Spinal cord (tissue), 10 donors: Measurements from ENCODE around the gene TNFRSF1B. TPM values are rescaled to one million over a fixed set of nuclear protein-coding genes. Genes with fewer than 3 reads are reported as not detected.
A peak's percentile ranks its signal among the peaks of the same experiment; 100 is the strongest.

Experiments
- DNase-seq, 6 donors: peaks; one replicate each; pipeline versions ENCODE4 v3.0.0 to v3.0.0-alpha.2; 2013 to 2015; ENCODE audit warnings: low spot score in 6 of 6, low read depth in 4 of 6
- H3K27ac ChIP-seq: one replicate; pipeline ENCODE4 v1.5.1; 2013; ENCODE audit warnings: low read depth, low read length, control low read depth
- H3K27me3 ChIP-seq: one replicate; pipeline ENCODE4 v1.6.1; 2013; ENCODE audit warnings: low read length; ENCODE audit not compliant: control insufficient read depth, insufficient read depth
- H3K36me3 ChIP-seq: one replicate; pipeline ENCODE4 v1.6.1; 2013; ENCODE audit warnings: low read length; ENCODE audit not compliant: control insufficient read depth, insufficient read depth
- H3K4me1 ChIP-seq: one replicate; pipeline ENCODE4 v1.6.1; 2013; ENCODE audit warnings: low read length; ENCODE audit not compliant: control insufficient read depth, insufficient read depth
- H3K4me3 ChIP-seq: one replicate; pipeline ENCODE4 v1.5.1; 2013; ENCODE audit warnings: low read depth, low read length, control low read depth
- H3K9me3 ChIP-seq: one replicate; pipeline ENCODE4 v1.6.1; 2013; ENCODE audit warnings: low read length; ENCODE audit not compliant: control insufficient read depth, insufficient read depth
- WGBS: methylation state at CpG from one replicate; pipeline ENCODE4 v1.1.5; 2013; ENCODE audit warnings: missing lambda C conversion rate; ENCODE audit not compliant: insufficient coverage; 5-methylcytosine and 5-hydroxymethylcytosine counted together
- polyA plus RNA-seq, 2 donors: library from polyadenylated mRNA; unstranded; fragments of 120-200 nt; gene quantifications; one replicate each; pipeline ENCODE4 v1.2.1, GENCODE V29; 2013; ENCODE audit not compliant: insufficient read length in 2 of 2
- total RNA-seq, 2 donors: library from RNA; depleted of rRNA in 1 of 2; stranded (reverse); fragments of 120-200 nt in 1 of 2; fragments of >200 nt in 1 of 2; gene quantifications; one replicate each; pipeline versions ENCODE4 v1.2.3 to v1.2.4, GENCODE V29; 2013 to 2014
- donor health status: healthy.

The TNFRSF1B gene
- total and polyA plus RNA-seq, 4 donors = 9.6 to 14.1 (median 10.2) TPM

GRCh38 chr1:12147201-12147701, 19.5 kb upstream of the TNFRSF1B start:
- Histone ChIP-seq H3K9me3 (no peaks in the 10 kb centered on the region), H3K27me3 (no peaks in the 10 kb centered on the region), H3K36me3 (no peaks in the 10 kb centered on the region), H3K27ac (no peak overlapping the region), H3K4me3 (no peak overlapping the region), H3K4me1 (peaks cover 11% of the 10 kb centered on the region)
- DNase-seq = peak in 1 of 6 donors; percentile 46
- WGBS = 75% methylated on average over 8 of the region's 8 CpGs

GRCh38 chr1:12148160-12148957, 18.4 kb upstream of the TNFRSF1B start:
- Histone ChIP-seq H3K27ac (no peak overlapping the region), H3K36me3 (no peaks in the 10 kb centered on the region), H3K27me3 (no peaks in the 10 kb centered on the region), H3K9me3 (no peaks in the 10 kb centered on the region), H3K4me1 (peaks cover 8% of the 10 kb centered on the region), H3K4me3 (no peak overlapping the region)
- WGBS = 87% methylated on average over 6 of the region's 8 CpGs
- DNase-seq = no peak

GRCh38 chr1:12148958-12149790, 17.6 kb upstream of the TNFRSF1B start:
- no CpG with 5 or more reads among the region's 5 CpGs for WGBS
- no peaks in the 10 kb centered on the region for H3K27me3 ChIP-seq
- peaks cover 2% of the 10 kb centered on the region for H3K4me1 ChIP-seq
- H3K4me3 ChIP-seq = no peak overlapping the region
- no peak overlapping the region for H3K27ac ChIP-seq
- H3K36me3 ChIP-seq = no peaks in the 10 kb centered on the region
- no peaks in the 10 kb centered on the region for H3K9me3 ChIP-seq
- DNase-seq = no peak

- Histone ChIP-seq H3K9me3 (no peaks in the 10 kb centered on the region), H3K4me1 (no peaks in the 10 kb centered on the region), H3K4me3 (no peak overlapping the region), H3K27ac (no peak overlapping the region), H3K27me3 (no peaks in the 10 kb centered on the region), H3K36me3 (no peaks in the 10 kb centered on the region)
- DNase-seq = no peak
- 93% methylated on average over 5 of the region's 6 CpGs for WGBS
These were observed 17.0 kb upstream of the TNFRSF1B start for GRCh38 chr1:12149791-12150175.

- Histone ChIP-seq H3K4me3 (no peak overlapping the region), H3K27me3 (no peaks in the 10 kb centered on the region), H3K36me3 (no peaks in the 10 kb centered on the region), H3K4me1 (no peaks in the 10 kb centered on the region), H3K9me3 (no peaks in the 10 kb centered on the region), H3K27ac (no peak overlapping the region)
- WGBS = 86% methylated on average over 8 of the region's 9 CpGs
- DNase-seq = no peak
These were observed 16.2 kb upstream of the TNFRSF1B start for GRCh38 chr1:12150456-12151200.

GRCh38 chr1:12151465-12151864, 15.3 kb upstream of the TNFRSF1B start:
- H3K27me3 ChIP-seq = no peaks in the 10 kb centered on the region
- no peak overlapping the region for H3K27ac ChIP-seq
- 100% methylated on average over 2 of the region's 2 CpGs for WGBS
- H3K4me3 ChIP-seq = no peak overlapping the region
- no peaks in the 10 kb centered on the region for H3K9me3 ChIP-seq
- no peaks in the 10 kb centered on the region for H3K4me1 ChIP-seq
- no peaks in the 10 kb centered on the region for H3K36me3 ChIP-seq
- DNase-seq = no peak

- Histone ChIP-seq H3K36me3 (no peaks in the 10 kb centered on the region), H3K9me3 (no peaks in the 10 kb centered on the region), H3K4me3 (no peak overlapping the region), H3K4me1 (no peaks in the 10 kb centered on the region), H3K27me3 (no peaks in the 10 kb centered on the region), H3K27ac (no peak overlapping the region)
- DNase-seq = no peak
- WGBS = 96% methylated on average over 5 of the region's 7 CpGs
These were observed 14.5 kb upstream of the TNFRSF1B start for GRCh38 chr1:12152113-12152891.

- DNase-seq = no peak
- 76% methylated on average over 7 of the region's 13 CpGs for WGBS
- Histone ChIP-seq H3K27ac (no peak overlapping the region), H3K4me1 (peaks cover 1% of the 10 kb centered on the region), H3K36me3 (no peaks in the 10 kb centered on the region), H3K9me3 (no peaks in the 10 kb centered on the region), H3K4me3 (no peak overlapping the region), H3K27me3 (no peaks in the 10 kb centered on the region)
These were observed 13.5 kb upstream of the TNFRSF1B start for GRCh38 chr1:12153181-12153785.
